Activated naive CD4-positive, alpha-beta T cell treated with anti-CD3 and anti-CD28 coated beads, Interleukin-2, amount 10 ng/mL, durations not matched to agents 7 days and 5 days (primary cell): ENCODE measurements around the gene ARRB2.
A peak's percentile ranks its signal among the peaks of the same experiment; 100 is the strongest.
"Not testable (repeated sequence)": the region's sequence is repeated elsewhere in the genome, so short reads cannot be mapped to it uniquely, and the experiment has no call there.

Experiments used
- CTCF ChIA-PET: fragments of 350-600 bp; sonication (Branson Sonifier 250); formaldehyde crosslinking; loops from one replicate; lab custom pipeline; 2021; ENCODE audit warnings: antibody characterized with exemption; lab: Charles Lee
- DNase-seq: peaks from one replicate; pipeline ENCODE4 v3.0.0-alpha.2; 2020
- H3K27ac Mint-ChIP-seq: one replicate; pipeline ENCODE4 v1.8.0; 2021; ENCODE audit warnings: mild to moderate bottlenecking, moderate library complexity, mixed read lengths
- H3K27me3 Mint-ChIP-seq: one replicate; pipeline ENCODE4 v1.8.0; 2021; ENCODE audit warnings: mild to moderate bottlenecking, mixed read lengths
- H3K36me3 Mint-ChIP-seq: one replicate; pipeline ENCODE4 v1.8.0; 2021; ENCODE audit warnings: mixed read lengths
- H3K4me1 Mint-ChIP-seq: one replicate; pipeline ENCODE4 v1.8.0; 2021; ENCODE audit warnings: mixed read lengths
- H3K4me3 Mint-ChIP-seq: one replicate; pipeline ENCODE4 v1.8.0; 2021; ENCODE audit warnings: mild to moderate bottlenecking, moderate library complexity, mixed read lengths
- H3K9me3 Mint-ChIP-seq: one replicate; pipeline ENCODE4 v1.8.0; 2021; ENCODE audit warnings: mixed read lengths

The ARRB2 gene

DNA sequence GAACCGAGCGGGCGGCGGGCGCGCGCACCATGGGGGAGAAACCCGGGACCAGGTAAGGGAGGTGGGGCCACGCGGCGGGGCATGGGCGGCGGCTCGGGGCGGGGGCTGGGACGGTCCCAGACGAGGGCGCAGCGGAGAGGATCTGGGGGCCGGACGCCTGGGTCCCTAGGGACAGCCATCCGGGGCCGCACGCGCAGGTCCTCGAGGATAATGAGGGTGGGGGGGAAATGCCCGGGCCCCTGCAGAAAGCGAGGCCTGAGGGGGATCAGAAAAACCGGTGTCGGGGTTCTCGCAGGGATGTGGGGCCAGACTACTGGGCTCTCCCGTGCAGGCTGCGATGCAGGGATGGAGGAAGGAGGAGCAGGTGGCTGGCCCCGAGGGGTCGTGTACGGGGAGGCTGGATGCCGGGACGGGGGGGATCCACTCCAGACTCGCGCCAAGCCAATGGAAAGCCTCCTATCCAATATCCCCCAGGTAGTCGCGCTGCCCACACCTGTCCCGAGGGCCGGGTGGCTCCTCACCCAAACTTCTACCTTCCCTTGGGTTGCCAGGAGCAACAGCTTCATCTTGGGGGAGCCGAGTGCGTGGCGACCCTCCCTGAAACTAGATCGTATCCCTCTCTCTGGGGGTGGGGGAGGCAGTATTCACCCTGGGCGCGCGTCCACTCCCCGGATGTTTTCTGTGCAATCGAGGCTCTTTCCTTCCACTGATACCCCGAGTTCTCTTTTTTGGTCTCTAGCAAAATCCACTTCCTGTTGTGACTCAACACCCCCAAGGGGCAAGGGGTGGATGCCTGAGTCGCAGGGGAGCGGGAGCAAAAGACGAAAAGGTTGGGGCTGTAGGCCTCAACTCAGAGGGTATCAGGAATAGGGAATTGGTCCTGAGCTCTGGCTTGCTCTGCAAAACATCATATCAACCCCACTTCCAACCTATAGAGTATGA is 532 bp downstream of the ARRB2 start:
- Mint-ChIP-seq H3K9me3 (no peaks in the 10 kb centered on the region), H3K36me3 (peaks cover 36% of the 10 kb centered on the region), H3K4me3 (peak overlapping the region; percentile 98), H3K4me1 (peaks cover 64% of the 10 kb centered on the region), H3K27ac (peak overlapping the region; percentile 99), H3K27me3 (no peaks in the 10 kb centered on the region)
- DNase-seq, result peak; percentile 72
- CTCF ChIA-PET, result interaction anchor here (0.8 to 3.3 kb wide), 10 partner anchors 13 to 192 kb away, joined by 3 to 28 read pairs (median 5); partner anchors contain the start of genes C17orf107, CHRNE, GLTPD2 and MED11

DNA sequence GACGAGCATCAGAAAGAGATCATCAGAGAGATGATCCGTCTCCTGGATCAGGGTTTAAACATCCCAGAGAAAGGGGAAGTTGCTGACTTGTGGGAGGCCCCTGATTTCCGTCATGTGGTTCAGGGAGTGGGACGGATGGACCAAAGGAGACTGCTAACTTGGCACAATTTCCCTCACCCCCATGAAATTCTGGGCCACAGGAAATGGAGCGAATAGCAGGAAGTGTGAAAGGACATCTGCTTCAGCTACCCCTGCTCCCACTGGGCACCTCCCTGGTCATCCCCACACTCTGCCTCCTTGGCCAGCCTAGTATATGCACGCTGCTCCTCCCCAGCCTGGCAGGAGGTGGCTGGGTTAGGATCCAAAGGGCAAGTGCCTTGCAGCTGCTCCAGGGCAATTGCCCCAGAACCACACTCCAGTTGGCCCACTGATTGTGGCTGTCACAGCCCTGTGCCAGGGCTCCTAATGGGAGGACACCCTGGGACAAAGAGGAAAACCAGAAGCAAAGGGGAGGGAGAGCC is 1.3 kb downstream of the ARRB2 start:
- CTCF ChIA-PET, result interaction anchor here (1.1 to 1.3 kb wide), 2 partner anchors 20 to 78 kb away, joined by 3 to 4 read pairs; no protein-coding TSS in a partner anchor
- no peaks in the 10 kb centered on the region for H3K9me3 Mint-ChIP-seq
- H3K27ac Mint-ChIP-seq, result peak overlapping the region; percentile 99
- H3K27me3 Mint-ChIP-seq, result no peaks in the 10 kb centered on the region
- peaks cover 63% of the 10 kb centered on the region for H3K4me1 Mint-ChIP-seq
- H3K4me3 Mint-ChIP-seq, result peak overlapping the region; percentile 98
- no peak for DNase-seq
- peaks cover 33% of the 10 kb centered on the region for H3K36me3 Mint-ChIP-seq

DNA sequence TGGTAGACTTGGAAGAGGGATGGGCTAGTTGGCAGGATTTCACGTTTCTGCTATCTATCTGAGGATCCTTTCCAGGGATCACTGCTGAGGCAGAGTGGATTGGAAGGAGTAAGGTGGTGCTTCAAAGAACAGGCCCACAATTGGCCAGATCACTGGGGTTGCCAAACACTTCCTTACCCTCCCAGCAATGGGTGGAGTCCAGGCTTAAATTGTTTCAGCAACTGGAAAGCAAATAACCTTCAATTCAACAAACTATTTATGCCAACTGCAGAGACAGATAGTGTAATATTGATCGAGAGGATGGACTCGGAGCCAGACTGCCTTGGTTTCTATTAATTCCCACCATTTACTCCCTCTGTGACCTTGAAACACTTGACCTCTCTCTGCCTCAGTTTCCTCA is 2.1 kb downstream of the ARRB2 start:
- Mint-ChIP-seq H3K4me3 (peak overlapping the region; percentile 98), H3K27ac (peak overlapping the region; percentile 99), H3K4me1 (peaks cover 71% of the 10 kb centered on the region), H3K27me3 (no peaks in the 10 kb centered on the region), H3K9me3 (no peaks in the 10 kb centered on the region), H3K36me3 (peaks cover 39% of the 10 kb centered on the region)
- CTCF ChIA-PET, result interaction anchor here (1.1 to 1.3 kb wide), 2 partner anchors 20 to 78 kb away, joined by 3 to 4 read pairs; no protein-coding TSS in a partner anchor
- no peak for DNase-seq

GRCh38 chr17:4714340-4715062 is 4.1 kb downstream of the ARRB2 start:
- CTCF ChIA-PET, result interaction anchor here (1.0 to 1.6 kb wide), 3 partner anchors 12 to 16 kb away, joined by 4 read pairs; no protein-coding TSS in a partner anchor
- Mint-ChIP-seq H3K4me3 (peak overlapping the region; percentile 68), H3K27ac (peak overlapping the region; percentile 92), H3K36me3 (peaks cover 56% of the 10 kb centered on the region), H3K4me1 (peaks cover 70% of the 10 kb centered on the region)
- not testable (repeated sequence) for H3K27me3 Mint-ChIP-seq, H3K9me3 Mint-ChIP-seq, DNase-seq

GRCh38 chr17:4715063-4715744 is 4.8 kb downstream of the ARRB2 start:
- CTCF ChIA-PET, result interaction anchor here (0.6 to 1.6 kb wide), 3 partner anchors 14 to 249 kb away, joined by 3 to 4 read pairs (median 4); no protein-coding TSS in a partner anchor
- H3K9me3 Mint-ChIP-seq, result no peaks in the 10 kb centered on the region
- H3K27ac Mint-ChIP-seq, result peak overlapping the region; percentile 92
- H3K4me1 Mint-ChIP-seq, result peaks cover 68% of the 10 kb centered on the region
- H3K36me3 Mint-ChIP-seq, result peaks cover 60% of the 10 kb centered on the region
- DNase-seq, result peak; percentile 74
- no peaks in the 10 kb centered on the region for H3K27me3 Mint-ChIP-seq
- peak overlapping the region; percentile 68 for H3K4me3 Mint-ChIP-seq

GRCh38 chr17:4716081-4716480 is 5.6 kb downstream of the ARRB2 start:
- DNase-seq, result no peak
- H3K27me3 Mint-ChIP-seq, result no peaks in the 10 kb centered on the region
- H3K36me3 Mint-ChIP-seq, result peaks cover 67% of the 10 kb centered on the region
- CTCF ChIA-PET, result interaction anchor here (1.6 kb wide), 1 partner anchor 13 kb away, joined by 4 read pairs; no protein-coding TSS in a partner anchor
- peak overlapping the region; percentile 68 for H3K4me3 Mint-ChIP-seq
- no peaks in the 10 kb centered on the region for H3K9me3 Mint-ChIP-seq
- peak overlapping the region; percentile 92 for H3K27ac Mint-ChIP-seq
- peaks cover 71% of the 10 kb centered on the region for H3K4me1 Mint-ChIP-seq

GRCh38 chr17:4717791-4718190 is 7.4 kb downstream of the ARRB2 start:
- H3K36me3 Mint-ChIP-seq, result peaks cover 62% of the 10 kb centered on the region
- peak overlapping the region; percentile 37 for H3K27ac Mint-ChIP-seq

DNA sequence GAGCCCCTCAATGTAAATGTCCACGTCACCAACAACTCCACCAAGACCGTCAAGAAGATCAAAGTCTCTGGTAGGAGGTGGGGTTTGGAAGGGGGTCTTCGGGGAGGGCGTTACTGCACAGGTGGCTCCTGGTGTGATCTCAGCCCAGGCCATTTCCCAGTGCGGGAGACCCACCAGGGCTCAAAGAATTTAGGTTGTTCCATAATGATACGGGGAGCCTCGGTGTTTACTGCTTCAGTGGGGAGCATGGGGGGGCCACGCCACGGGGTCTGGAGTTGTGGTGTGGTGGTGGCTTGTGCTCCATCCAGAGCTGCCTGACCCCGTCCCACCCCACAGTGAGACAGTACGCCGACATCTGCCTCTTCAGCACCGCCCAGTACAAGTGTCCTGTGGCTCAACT is 7.8 kb downstream of the ARRB2 start:
- CTCF ChIA-PET, result no interaction called here
- Mint-ChIP-seq H3K27ac (peak overlapping the region; percentile 50), H3K4me1 (peaks cover 50% of the 10 kb centered on the region), H3K9me3 (no peaks in the 10 kb centered on the region), H3K4me3 (no peak overlapping the region), H3K36me3 (peaks cover 62% of the 10 kb centered on the region), H3K27me3 (no peaks in the 10 kb centered on the region)
- DNase-seq, result no peak

More at GRCh38 chr17:4717791-4718190, 7.4 kb downstream of the ARRB2 start:
- Mint-ChIP-seq H3K4me1 (peaks cover 55% of the 10 kb centered on the region), H3K27me3 (no peaks in the 10 kb centered on the region), H3K9me3 (no peaks in the 10 kb centered on the region), H3K4me3 (no peak overlapping the region)
- CTCF ChIA-PET, result no interaction called here
- DNase-seq, result no peak

DNA sequence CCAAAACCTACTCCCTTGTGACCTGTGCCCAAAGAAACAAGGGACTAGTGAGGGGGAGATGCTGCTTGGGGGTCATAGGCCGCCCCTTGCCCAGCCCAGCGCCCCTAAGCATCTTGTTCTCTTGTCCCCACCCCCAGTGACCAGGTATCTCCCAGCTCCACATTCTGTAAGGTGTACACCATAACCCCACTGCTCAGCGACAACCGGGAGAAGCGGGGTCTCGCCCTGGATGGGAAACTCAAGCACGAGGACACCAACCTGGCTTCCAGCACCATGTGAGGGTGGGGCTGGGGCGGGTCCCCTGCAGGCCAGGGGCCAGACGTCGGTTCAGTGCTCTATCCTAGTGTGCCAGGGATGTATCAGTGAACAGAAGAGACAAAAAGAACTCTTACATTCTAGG is 8.7 kb downstream of the ARRB2 start:
- Mint-ChIP-seq H3K27ac (no peak overlapping the region), H3K9me3 (no peaks in the 10 kb centered on the region), H3K4me3 (no peak overlapping the region), H3K27me3 (no peaks in the 10 kb centered on the region), H3K4me1 (peaks cover 42% of the 10 kb centered on the region), H3K36me3 (peaks cover 62% of the 10 kb centered on the region)
- no peak for DNase-seq
- CTCF ChIA-PET, result no interaction called here

DNA sequence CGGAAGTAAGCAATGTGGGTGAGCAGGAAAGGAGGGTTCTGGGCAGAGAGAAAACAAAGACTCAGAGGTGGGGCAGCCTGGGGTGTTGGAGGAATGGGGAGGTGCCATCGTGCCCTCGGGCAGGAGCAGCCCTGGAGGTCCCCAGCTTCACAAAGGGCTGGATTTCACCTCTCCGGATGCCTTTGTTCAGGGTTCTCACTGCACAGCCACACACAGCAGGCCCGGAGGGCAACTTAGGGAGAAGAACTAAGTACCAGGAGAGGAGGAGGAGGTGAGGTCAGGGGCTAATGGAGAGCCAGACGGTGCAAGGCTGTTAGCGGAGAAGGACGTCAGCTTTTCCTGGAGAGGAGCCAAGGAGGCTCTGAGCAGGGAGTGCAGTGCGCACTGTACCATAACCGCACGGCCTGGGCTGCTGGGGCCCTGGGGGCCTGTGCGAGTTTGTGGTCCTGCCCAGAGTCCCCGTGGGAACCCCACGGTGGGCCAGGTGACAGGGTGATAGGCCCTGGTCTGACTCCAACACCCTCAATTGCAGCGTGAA is 9.3 kb downstream of the ARRB2 start:
- Mint-ChIP-seq H3K9me3 (no peaks in the 10 kb centered on the region), H3K27me3 (no peaks in the 10 kb centered on the region), H3K4me3 (no peak overlapping the region), H3K4me1 (peaks cover 39% of the 10 kb centered on the region), H3K36me3 (peaks cover 62% of the 10 kb centered on the region), H3K27ac (peak overlapping the region; percentile 52)
- no peak for DNase-seq
- CTCF ChIA-PET, result no interaction called here

DNA sequence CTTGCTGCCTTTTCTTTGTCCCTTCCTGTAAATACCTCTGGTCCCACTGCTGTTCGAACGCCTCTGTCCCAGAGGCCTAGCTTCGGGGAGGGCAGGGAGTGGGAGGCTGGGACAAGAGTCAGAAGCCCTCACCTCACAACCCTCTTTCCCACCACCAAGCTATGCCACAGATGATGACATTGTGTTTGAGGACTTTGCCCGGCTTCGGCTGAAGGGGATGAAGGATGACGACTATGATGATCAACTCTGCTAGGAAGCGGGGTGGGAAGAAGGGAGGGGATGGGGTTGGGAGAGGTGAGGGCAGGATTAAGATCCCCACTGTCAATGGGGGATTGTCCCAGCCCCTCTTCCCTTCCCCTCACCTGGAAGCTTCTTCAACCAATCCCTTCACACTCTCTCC is 10.4 kb downstream of the ARRB2 start:
- H3K27ac Mint-ChIP-seq, result peak overlapping the region; percentile 19
- peaks cover 52% of the 10 kb centered on the region for H3K36me3 Mint-ChIP-seq
- CTCF ChIA-PET, result no interaction called here
- no peak for DNase-seq
- no peak overlapping the region for H3K4me3 Mint-ChIP-seq
- peaks cover 31% of the 10 kb centered on the region for H3K4me1 Mint-ChIP-seq
- H3K27me3 Mint-ChIP-seq, result no peaks in the 10 kb centered on the region
- H3K9me3 Mint-ChIP-seq, result no peaks in the 10 kb centered on the region

DNA sequence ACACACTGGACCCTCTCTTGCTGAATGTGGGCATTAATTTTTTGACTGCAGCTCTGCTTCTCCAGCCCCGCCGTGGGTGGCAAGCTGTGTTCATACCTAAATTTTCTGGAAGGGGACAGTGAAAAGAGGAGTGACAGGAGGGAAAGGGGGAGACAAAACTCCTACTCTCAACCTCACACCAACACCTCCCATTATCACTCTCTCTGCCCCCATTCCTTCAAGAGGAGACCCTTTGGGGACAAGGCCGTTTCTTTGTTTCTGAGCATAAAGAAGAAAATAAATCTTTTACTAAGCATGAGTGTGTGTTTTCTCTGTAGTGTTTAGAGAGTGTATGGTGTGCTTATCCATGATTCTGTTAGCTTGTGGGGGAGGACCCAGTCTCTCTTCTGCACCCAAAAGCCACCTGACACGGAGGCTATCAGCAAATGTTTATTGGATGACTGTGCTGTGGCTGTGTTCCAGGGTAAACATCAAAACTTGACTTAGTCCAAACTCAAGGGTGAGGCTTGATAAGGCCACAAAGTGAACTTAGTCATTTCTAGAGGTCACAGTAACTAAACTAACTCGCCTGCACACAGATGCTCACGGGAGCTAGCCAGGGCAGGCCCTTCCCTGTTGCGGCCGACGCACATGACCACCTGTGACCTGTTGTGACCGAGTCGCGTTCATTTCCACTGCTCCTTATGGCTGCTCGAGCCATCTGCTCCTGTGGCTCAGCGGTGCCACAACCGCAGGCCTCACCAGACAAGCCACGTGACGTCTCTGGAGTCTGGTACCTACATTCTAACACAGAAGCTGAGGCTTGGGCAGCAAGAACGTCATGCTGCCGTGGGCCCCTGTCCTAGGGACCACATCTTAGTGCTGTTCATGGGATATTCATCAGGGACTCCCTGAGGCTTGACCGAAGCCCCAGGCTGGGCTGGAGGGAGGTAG is 11.0 kb downstream of the ARRB2 start:
- H3K36me3 Mint-ChIP-seq, result peaks cover 49% of the 10 kb centered on the region
- peak overlapping the region; percentile 66 for H3K27ac Mint-ChIP-seq
- H3K9me3 Mint-ChIP-seq, result no peaks in the 10 kb centered on the region
- CTCF ChIA-PET, result no interaction called here
- DNase-seq, result no peak
- peaks cover 29% of the 10 kb centered on the region for H3K4me1 Mint-ChIP-seq
- H3K27me3 Mint-ChIP-seq, result no peaks in the 10 kb centered on the region
- no peak overlapping the region for H3K4me3 Mint-ChIP-seq
